D721Med (cell line): Measurements from ENCODE around the gene CLEC2D.
"Not testable (repeated sequence)": the region's sequence is repeated elsewhere in the genome, so short reads cannot be mapped to it uniquely, and the experiment has no call there.

Experiments
- DNase-seq: peaks from one replicate; pipeline ENCODE4 v3.0.0; 2011; ENCODE audit warnings: low spot score; ENCODE audit not compliant: insufficient read length
- FAIRE-seq: peaks from 2 replicates; lab custom pipeline; 2011; peaks lifted over from hg19 to GRCh38; lab: Jason Lieb, UNC
- CTCF ChIP-seq: IDR thresholded peaks from 2 replicates; pipeline ENCODE4 v1.5.1; 2012; ENCODE audit warnings: mild to moderate bottlenecking, control low read depth; ENCODE audit not compliant: insufficient read depth; ENCODE audit errors: missing control alignments

Gene CLEC2D

GRCh38 chr12:9700606-9700956 is 31.1 kb downstream of the CLEC2D start:
- TF ChIP-seq CTCF = no peak
- FAIRE-seq = no peak
- no peak for DNase-seq

- no peak for TF ChIP-seq CTCF
- FAIRE-seq (no peak), DNase-seq (no peak)
Measured at GRCh38 chr12:9701380-9702154, 32.1 kb downstream of the CLEC2D start.

GRCh38 chr12:9702255-9702654 is 32.7 kb downstream of the CLEC2D start:
- FAIRE-seq = no peak
- TF ChIP-seq CTCF = no peak
- DNase-seq = no peak

- not testable (repeated sequence) for FAIRE-seq, DNase-seq
Measured at GRCh38 chr12:9704561-9704960, 35.0 kb downstream of the CLEC2D start.

GRCh38 chr12:9706086-9706685 is 36.7 kb downstream of the CLEC2D start:
- no peak for DNase-seq
- TF ChIP-seq CTCF = no peak
- no peak for FAIRE-seq

GRCh38 chr12:9707356-9707755 is 37.8 kb downstream of the CLEC2D start:
- DNase-seq = no peak
- FAIRE-seq = no peak
- no peak for TF ChIP-seq CTCF

- DNase-seq (peak; percentile 10), FAIRE-seq (no peak)
- TF ChIP-seq CTCF = peak; percentile 70
Measured at GRCh38 chr12:9707864-9708808, 38.6 kb downstream of the CLEC2D start.
